Spleen (tissue), 7 donors: ENCODE results near the gene MECR.

Experiments used
- CTCF ChIP-seq, 11 experiments: fragments of 200-600 bp in 7 of 11; fragments of 450-650 bp in 4 of 11; sonication (generic) in 4 of 11; IDR thresholded peaks in 8 of 11; conservative IDR thresholded peaks in 3 of 11; 1 replicate in 7 of 11; 2 replicates in 4 of 11; pipeline versions ENCODE4 v1.4.0 to v1.8.0; 2016 to 2021; ENCODE audit warnings: antibody characterized with exemption in 11 of 11, inconsistent platforms in 4 of 11, mild to moderate bottlenecking in 1 of 11
- POLR2AphosphoS5 ChIP-seq, 3 donors: sonication (generic); formaldehyde crosslinking; IDR thresholded peaks; one replicate each; pipeline ENCODE4 v1.5.1; 2017; ENCODE audit warnings: antibody characterized with exemption in 3 of 3
- donor health status: DM: no; HTN: no; CAD: no; lungs with moderate emphysema.
- donor health status: DM: no; HTN: no; CAD: no.
- donor health status: DM: no; HTN: no; CAD: no.

DNA sequence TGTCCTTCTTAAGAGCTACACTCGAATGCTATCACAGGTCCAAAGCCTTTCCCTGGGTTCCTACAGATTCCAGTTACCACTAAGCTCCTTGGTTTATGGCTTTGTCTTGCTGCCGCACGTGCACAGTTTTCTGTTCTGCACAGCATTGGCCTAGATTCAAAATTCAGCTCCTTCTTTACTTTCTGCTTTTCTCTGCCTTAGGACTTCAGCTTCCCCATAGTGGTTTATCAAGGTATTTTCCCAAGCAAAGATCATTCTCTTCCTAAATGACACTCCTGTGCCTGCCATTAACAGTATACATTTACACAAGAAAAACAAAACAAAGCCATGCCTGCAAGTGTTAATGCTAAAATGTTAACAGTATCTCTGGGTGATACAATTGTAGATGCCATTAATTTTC, 47.4 kb upstream of the MECR start:
- TF ChIP-seq CTCF (IDR thresholded peaks at IDR 0.05 in 8 of 11, conservative IDR thresholded peaks at IDR 0.05 in 3 of 11) = no peak
- no peak for TF ChIP-seq POLR2AphosphoS5 (IDR thresholded peaks at IDR 0.05)
